ENCODE results near the gene TTLL6. TPM values are rescaled to one million over a fixed set of nuclear protein-coding genes. Genes with fewer than 3 reads are reported as not detected.

Gene TTLL6
- total and polyA plus RNA-seq, 9 of the 15 experiments (the other 6 are each of a cell fraction or from before 2014, with no cell fraction given), result 0.05 TPM; not detected in 8

- Histone ChIP-seq H3K4me2 (ENCODE audit: insufficient read depth, low read length) (no peak overlapping the region), H2AFZ (ENCODE audit: low read depth, low read length) (no peak overlapping the region), H3K9me1 (ENCODE audit: control insufficient read depth, insufficient read depth, low read length) (no peaks in the 10 kb centered on the region), H3K27me3 (ENCODE audit: control insufficient read depth in 2 of 2, insufficient read depth in 2 of 2, low read length in 2 of 2) (peaks cover 75 to 80% of the 10 kb centered on the region in 2 experiments), H4K20me1 (replicated peaks; ENCODE audit: control insufficient read depth, insufficient read depth, low read length) (peaks cover 9% of the 10 kb centered on the region; the same call in 1 of the 2 replicates), H3K4me3 (no peak overlapping the region), H3K36me3 (ENCODE audit: control insufficient read depth, insufficient read depth, low read length) (no peaks in the 10 kb centered on the region), H3K9me3 (replicated peaks; ENCODE audit: control insufficient read depth, insufficient read depth, low read depth, low read length) (no peaks in the 10 kb centered on the region), H3K4me1 (replicated peaks in 1 of 2; ENCODE audit: control insufficient read depth in 2 of 2, insufficient read depth in 2 of 2, low read length in 2 of 2) (peaks cover 0 to 11% of the 10 kb centered on the region in 2 experiments; a peak in 2 of 5 replicates), H3K79me2 (ENCODE audit: control insufficient read depth, insufficient read depth, low read length) (no peaks in the 10 kb centered on the region), H3K9ac (ENCODE audit: insufficient read depth in 1 of 2, low read depth in 2 of 2, low read length in 2 of 2) (no peak overlapping the region), H3K27ac (ENCODE audit: extremely low read depth, low read depth, low read length) (no peak overlapping the region)
- FAIRE-seq (no peak), ATAC-seq (no peak), DNase-seq (ENCODE audit: extremely low read depth in 1 of 4, low spot score in 3 of 4) (no peak)
- no peak for TF ChIP-seq ZNF133 (CRISPR knock-in tag; IDR thresholded peaks at IDR 0.05)
- TF ChIP-seq TEAD4 (IDR thresholded peaks at IDR 0.05; ENCODE audit: low read length), result no peak
- TF ChIP-seq TEAD4 (CRISPR knock-in tag; IDR thresholded peaks at IDR 0.05; ENCODE audit: borderline replicate concordance), result no peak
- TF ChIP-seq MAFG (tag; conservative IDR thresholded peaks at IDR 0.05), result no peak
- TF ChIP-seq THRA (IDR thresholded peaks at IDR 0.05), result no peak
- TF ChIP-seq FOSL1 (tag; conservative IDR thresholded peaks at IDR 0.05), result no peak
- no TSS peak for BruUV-seq (replicated peaks)
- in situ Hi-C loops (cut with MboI) (no loop called here), intact Hi-C loops (cut with micrococcal nuclease) (no loop called here)
- ChIA-PET POLR2A (no interaction called here), CTCF (ENCODE audit: low intra/inter-chr PET ratio) (no interaction called here)
- under 1% methylated on average over 22 of the region's 22 CpGs for WGBS (ENCODE audit: insufficient coverage, low coverage, missing lambda C conversion rate)
These were observed 63.1 kb downstream of the TTLL6 start for GRCh38 chr17:48753794-48754499.
